ENCODE data around the gene NRBP1.

GRCh38 chr2:27409321-27410073 lies 18.9 kb upstream of the NRBP1 start, which contains the start of gene PPM1G:
- peak in 2 of 5 experiments; percentile 12 to 16 for TF ChIP-seq CTCF (IDR thresholded peaks at IDR 0.05 in 4 of 5, conservative IDR thresholded peaks at IDR 0.05 in 1 of 5)
- TF ChIP-seq POLR2A (IDR thresholded peaks at IDR 0.05): peak; percentile 57 to 72
